HS-27A (cell line): ENCODE measurements around the gene HUS1.
"Not testable (repeated sequence)": the region's sequence is repeated elsewhere in the genome, so short reads cannot be mapped to it uniquely, and the experiment has no call there.

ENCODE experiments used
- DNase-seq: peaks from one replicate; pipeline ENCODE4 v3.0.0-alpha.2; 2012; ENCODE audit warnings: low read depth, missing footprints

Gene HUS1

GRCh38 chr7:47979145-47979831 is at the start of gene HUS1:
Gene HUS1 (minus strand): TSS chr7:47979615. CDS start chr7:47979519, 96 bp downstream.
- DNase-seq = peak; percentile 80

- DNase-seq = no peak
These were observed 49.5 kb upstream of the HUS1 start, which contains the start of gene SUN3 for GRCh38 chr7:48028938-48029337. Gene SUN3 (minus strand): TSS chr7:48029107. CDS start chr7:48028938, 169 bp downstream.

GRCh38 chr7:48025624-48026023 is 46.2 kb upstream of the HUS1 start:
- DNase-seq = no peak

- DNase-seq = no peak
These were observed 38.3 kb upstream of the HUS1 start for GRCh38 chr7:48017674-48018073.

GRCh38 chr7:48016641-48017040 is 37.2 kb upstream of the HUS1 start:
- DNase-seq = no peak

GRCh38 chr7:48011951-48012350 is 32.5 kb upstream of the HUS1 start:
- DNase-seq = no peak

GRCh38 chr7:48011323-48011722 is 31.9 kb upstream of the HUS1 start:
- no peak for DNase-seq

GRCh38 chr7:48009954-48010353 is 30.5 kb upstream of the HUS1 start:
- DNase-seq = no peak

- no peak for DNase-seq
These were observed 29.8 kb upstream of the HUS1 start for GRCh38 chr7:48009257-48009656.

- DNase-seq = no peak
These were observed 27.5 kb upstream of the HUS1 start for GRCh38 chr7:48006866-48007265.

- DNase-seq = no peak
These were observed 25.2 kb upstream of the HUS1 start for GRCh38 chr7:48004638-48005037.

GRCh38 chr7:48004032-48004431 is 24.6 kb upstream of the HUS1 start:
- DNase-seq = no peak

GRCh38 chr7:48000164-48000563 is 20.7 kb upstream of the HUS1 start:
- DNase-seq = peak; percentile 12

GRCh38 chr7:47999413-47999812 is 20.0 kb upstream of the HUS1 start:
- no peak for DNase-seq

- DNase-seq = no peak
These were observed 13.0 kb upstream of the HUS1 start for GRCh38 chr7:47992446-47992845.

- no peak for DNase-seq
These were observed 12.4 kb upstream of the HUS1 start for GRCh38 chr7:47991741-47992311.

GRCh38 chr7:47991270-47991669 is 11.9 kb upstream of the HUS1 start:
- no peak for DNase-seq

- no peak for DNase-seq
These were observed 11.2 kb upstream of the HUS1 start for GRCh38 chr7:47990592-47990991.

- DNase-seq = not testable (repeated sequence)
These were observed 10.4 kb upstream of the HUS1 start for GRCh38 chr7:47989607-47990400.

GRCh38 chr7:47988496-47989386 is 9.3 kb upstream of the HUS1 start:
- no peak for DNase-seq

- DNase-seq = no peak
These were observed 3.2 kb upstream of the HUS1 start for GRCh38 chr7:47982610-47983009.

- DNase-seq = not testable (repeated sequence)
These were observed 1.2 kb upstream of the HUS1 start for GRCh38 chr7:47980648-47981047.
